GM19099 (cell line): ENCODE measurements around the gene ILK.

ENCODE experiments used
- POLR2A ChIP-seq: IDR thresholded peaks from 3 replicates; pipeline ENCODE4 v1.6.1; 2011; ENCODE audit warnings: low read depth; ENCODE audit not compliant: insufficient read length; ENCODE audit errors: extremely low read depth

Gene ILK

GRCh38 chr11:6631361-6631890, 27.9 kb downstream of the ILK start:
- TF ChIP-seq POLR2A = no peak

GRCh38 chr11:6632116-6633073, 28.8 kb downstream of the ILK start:
- TF ChIP-seq POLR2A = no peak

- no peak for TF ChIP-seq POLR2A
These were observed 30.1 kb downstream of the ILK start for GRCh38 chr11:6633422-6634408.

- TF ChIP-seq POLR2A = no peak
These were observed 31.0 kb downstream of the ILK start for GRCh38 chr11:6634534-6634933.

- TF ChIP-seq POLR2A = no peak
These were observed 31.7 kb downstream of the ILK start for GRCh38 chr11:6635082-6635932.

- no peak for TF ChIP-seq POLR2A
These were observed 32.9 kb downstream of the ILK start for GRCh38 chr11:6636480-6636879.

GRCh38 chr11:6637871-6638270, 34.3 kb downstream of the ILK start:
- TF ChIP-seq POLR2A = no peak

- TF ChIP-seq POLR2A = no peak
These were observed 34.9 kb downstream of the ILK start for GRCh38 chr11:6638429-6638828.

GRCh38 chr11:6640036-6640984, 36.7 kb downstream of the ILK start:
- no peak for TF ChIP-seq POLR2A

- TF ChIP-seq POLR2A = no peak
These were observed 37.6 kb downstream of the ILK start for GRCh38 chr11:6640985-6641701.

- no peak for TF ChIP-seq POLR2A
These were observed 39.4 kb downstream of the ILK start for GRCh38 chr11:6642957-6643356.

GRCh38 chr11:6646071-6646470, 42.5 kb downstream of the ILK start:
- TF ChIP-seq POLR2A = no peak

GRCh38 chr11:6646576-6646917, 43.0 kb downstream of the ILK start:
- TF ChIP-seq POLR2A = no peak
